Esophagus squamous epithelium (tissue), 4 donors: ENCODE data around the gene MORC3.

Experiments
- CTCF ChIP-seq, 6 experiments: fragments of 450-650 bp in 4 of 6; fragments of 200-600 bp in 2 of 6; sonication (generic) in 2 of 6; IDR thresholded peaks; one replicate each; pipeline ENCODE4 v1.5.1; 2016 to 2019; ENCODE audit warnings: antibody characterized with exemption in 6 of 6, mild to moderate bottlenecking in 4 of 6, moderate library complexity in 4 of 6
- POLR2A ChIP-seq, 4 donors: fragments of 450-650 bp; IDR thresholded peaks; one replicate each; pipeline ENCODE4 v1.6.1; 2017; ENCODE audit warnings: antibody characterized with exemption in 4 of 4, mild to moderate bottlenecking in 4 of 4, moderate library complexity in 3 of 4

- TF ChIP-seq CTCF (IDR thresholded peaks at IDR 0.05) (no peak), POLR2A (IDR thresholded peaks at IDR 0.05) (no peak)
These were observed 80.7 kb downstream of the MORC3 start for GRCh38 chr21:36400719-36401118.
